GM18951 (cell line): ENCODE results near the gene KLHL2.

ENCODE experiments used
- POLR2A ChIP-seq: IDR thresholded peaks from 4 replicates; pipeline ENCODE4 v1.6.1; 2011; ENCODE audit warnings: mild to moderate bottlenecking; ENCODE audit not compliant: insufficient read length, insufficient read depth; ENCODE audit errors: extremely low read depth
- in situ Hi-C: fragments of 300-500 bp; cut with MboI; formaldehyde crosslinking; loops from one replicate; pipeline ENCODE4 v1.12.0; 2022; ENCODE audit warnings: low sequenced_read_pairs, mixed read lengths, inconsistent platforms; ENCODE audit not compliant: unreplicated experiment

KLHL2 gene

GRCh38 chr4:165190591-165191347 is 16.6 kb upstream of the KLHL2 start:
- in situ Hi-C loops = no loop called here
- TF ChIP-seq POLR2A = no peak

- in situ Hi-C loops = no loop called here
Measured at GRCh38 chr4:165191348-165191656, 16.1 kb upstream of the KLHL2 start.

GRCh38 chr4:165191814-165192499 is 15.4 kb upstream of the KLHL2 start:
- TF ChIP-seq POLR2A = no peak
- in situ Hi-C loops = no loop called here

More at GRCh38 chr4:165191348-165191656, 16.1 kb upstream of the KLHL2 start:
- TF ChIP-seq POLR2A = no peak

GRCh38 chr4:165192500-165192898 is 14.9 kb upstream of the KLHL2 start:
- in situ Hi-C loops = no loop called here

GRCh38 chr4:165192956-165193355 is 14.4 kb upstream of the KLHL2 start:
- TF ChIP-seq POLR2A = no peak
- in situ Hi-C loops = no loop called here

More at GRCh38 chr4:165192500-165192898, 14.9 kb upstream of the KLHL2 start:
- no peak for TF ChIP-seq POLR2A

- TF ChIP-seq POLR2A = no peak
- in situ Hi-C loops = no loop called here
Measured at GRCh38 chr4:165194368-165194767, 13.0 kb upstream of the KLHL2 start.

- in situ Hi-C loops = no loop called here
- TF ChIP-seq POLR2A = no peak
Measured at GRCh38 chr4:165198329-165198728, 9.0 kb upstream of the KLHL2 start.

GRCh38 chr4:165199286-165199685 is 8.1 kb upstream of the KLHL2 start:
- in situ Hi-C loops = no loop called here
- TF ChIP-seq POLR2A = no peak

GRCh38 chr4:165199722-165200121 is 7.6 kb upstream of the KLHL2 start:
- in situ Hi-C loops = no loop called here

GRCh38 chr4:165201806-165202205 is 5.6 kb upstream of the KLHL2 start:
- TF ChIP-seq POLR2A = no peak
- in situ Hi-C loops = no loop called here

More at GRCh38 chr4:165199722-165200121, 7.6 kb upstream of the KLHL2 start:
- no peak for TF ChIP-seq POLR2A

- no peak for TF ChIP-seq POLR2A
- in situ Hi-C loops = no loop called here
Measured at GRCh38 chr4:165203541-165204461, 3.6 kb upstream of the KLHL2 start.

GRCh38 chr4:165204462-165204830 is 2.9 kb upstream of the KLHL2 start:
- TF ChIP-seq POLR2A = no peak
- in situ Hi-C loops = no loop called here

GRCh38 chr4:165207016-165207430 is 338 bp upstream of the KLHL2 start:
- in situ Hi-C loops = no loop called here
- TF ChIP-seq POLR2A = no peak
